HepG2 (cell line): ENCODE measurements around the gene EXOC3L4. TPM values are rescaled to one million over a fixed set of nuclear protein-coding genes. Genes with fewer than 3 reads are reported as not detected.

Experiments used
- CBX5 ChIP-seq: sonication (generic); formaldehyde crosslinking; IDR thresholded peaks from 2 replicates; pipeline ENCODE4 v1.4.0; 2020; ENCODE audit warnings: missing genetic modification reagents, borderline replicate concordance
- LCORL ChIP-seq, 2 experiments: fragments of 450-650 bp in 1 of 2; sonication (generic) in 1 of 2; formaldehyde crosslinking in 1 of 2; IDR thresholded peaks; 2 replicates each; pipeline versions ENCODE4 v1.5.0 to v1.6.1; 2017 to 2020; ENCODE audit warnings: antibody characterized with exemption in 1 of 2, missing genetic modification reagents in 1 of 2
- POLR2G ChIP-seq: fragments of 200-400 bp; formaldehyde crosslinking; IDR thresholded peaks from 2 replicates; pipeline ENCODE4 v1.6.1; 2018; ENCODE audit warnings: mild to moderate bottlenecking, low read depth, low read length, moderate library complexity
- STAG1 ChIP-seq: sonication (generic); formaldehyde crosslinking; IDR thresholded peaks from 2 replicates; pipeline ENCODE4 v1.4.0; 2020; ENCODE audit warnings: missing genetic modification reagents
- TFE3 ChIP-seq: IDR thresholded peaks from 2 replicates; pipeline ENCODE4 v1.6.1; 2016
- ZNF260 ChIP-seq: sonication (generic); formaldehyde crosslinking; IDR thresholded peaks from 2 replicates; pipeline ENCODE4 v1.4.0; 2020; ENCODE audit warnings: missing genetic modification reagents, low read depth, mild to moderate bottlenecking, borderline replicate concordance
- ZNF275 ChIP-seq: sonication (generic); formaldehyde crosslinking; IDR thresholded peaks from 2 replicates; pipeline ENCODE4 v1.8.0; 2022; ENCODE audit warnings: missing genetic modification reagents, mild to moderate bottlenecking, inconsistent platforms, borderline replicate concordance
- ZSCAN25 ChIP-seq: sonication (generic); formaldehyde crosslinking; IDR thresholded peaks from 2 replicates; pipeline ENCODE4 v1.8.0; 2022; ENCODE audit warnings: mild to moderate bottlenecking, missing genetic modification reagents
- polyA plus RNA-seq, 8 experiments: library from polyadenylated mRNA; depleted of rRNA in 3 of 8; stranded (reverse) in 7 of 8; unstranded in 1 of 8; fragments of >200 nt; fragmentation: Illumina TruSeq in 4 of 8; extraction: Trizol in 4 of 8; gene quantifications; 2 replicates each; pipeline versions ENCODE4 v1.2.1 to v1.2.3, GENCODE V29; 2011 to 2016; ENCODE audit warnings: low read depth in 4 of 8, missing spikeins in 1 of 8, mixed read lengths in 1 of 8; ENCODE audit not compliant: insufficient read depth in 1 of 8
- total RNA-seq, 5 experiments: library from RNA; depleted of rRNA; stranded (reverse); fragments of >200 nt; fragmentation: Illumina TruSeq; extraction: Trizol; gene quantifications; 2 replicates each; pipeline ENCODE4 v1.2.3, GENCODE V29; 2016; ENCODE audit warnings: low read depth in 1 of 5

The EXOC3L4 gene
- total and polyA plus RNA-seq, 2 of the 13 experiments (the other 11 are each of a cell fraction or from before 2014, with no cell fraction given), result 11.8 to 27.0 TPM

- peak; percentile 48; the same call in 1 of the 2 replicates for TF ChIP-seq TFE3 (CRISPR knock-in tag)
- TF ChIP-seq STAG1 (CRISPR knock-in tag), result 0 out of 2 replicates have a peak, but pooled peaks have one; percentile 4
- no peak for TF ChIP-seq LCORL (IDR thresholded peaks at IDR 0.05)
- TF ChIP-seq LCORL (CRISPR knock-in tag; IDR thresholded peaks at IDR 0.05), result peak; percentile 19; the same call in 1 of the 2 replicates
- TF ChIP-seq ZSCAN25 (CRISPR knock-in tag), result peak; percentile 33; the same call in 1 of the 2 replicates
- TF ChIP-seq ZNF260, result no peak
- no peak for TF ChIP-seq POLR2G
- peak; percentile 46; the same call in 1 of the 2 replicates for TF ChIP-seq CBX5 (CRISPR knock-in tag)
- no peak for TF ChIP-seq ZNF275 (CRISPR knock-in tag)
These were observed 26.8 kb downstream of the EXOC3L4 start (continued) for GRCh38 chr14:103121121-103121845.
